Ovary (tissue), 9 donors: Measurements from ENCODE around the gene GRIK3. TPM values are rescaled to one million over a fixed set of nuclear protein-coding genes. Genes with fewer than 3 reads are reported as not detected.

Experiments used
- DNase-seq, 5 donors: peaks; one replicate each; pipeline ENCODE4 v3.0.0-alpha.2; 2019 to 2020
- H3K27ac ChIP-seq, 2 donors: fragments of 200-600 bp; one replicate each; pipeline versions ENCODE4 v1.5.1 to v1.8.0; 2019 to 2022
- H3K27me3 ChIP-seq: fragments of 200-600 bp; one replicate; pipeline ENCODE4 v1.8.0; 2022
- H3K36me3 ChIP-seq: fragments of 200-600 bp; sonication (generic); one replicate; pipeline ENCODE4 v1.5.1; 2019
- H3K4me1 ChIP-seq: one replicate; pipeline ENCODE4 v1.8.1; 2013; ENCODE audit warnings: mild to moderate bottlenecking, moderate library complexity; ENCODE audit not compliant: insufficient read depth
- H3K4me3 ChIP-seq: fragments of 200-600 bp; sonication (generic); one replicate; pipeline ENCODE4 v1.5.1; 2017
- H3K9me3 ChIP-seq, 2 donors: fragments of 200-600 bp in 1 of 2; sonication (generic) in 1 of 2; one replicate each; pipeline versions ENCODE4 v1.5.1 to v1.8.1; 2013 to 2019; ENCODE audit warnings: mild to moderate bottlenecking in 1 of 2, moderate library complexity in 1 of 2
- EP300 ChIP-seq: sonication (generic); formaldehyde crosslinking; IDR thresholded peaks from one replicate; pipeline ENCODE4 v1.6.1; 2017; ENCODE audit warnings: antibody characterized with exemption
- POLR2A ChIP-seq: fragments of 450-650 bp; IDR thresholded peaks from one replicate; pipeline ENCODE4 v1.6.1; 2017; ENCODE audit warnings: antibody characterized with exemption, mild to moderate bottlenecking, moderate library complexity
- WGBS, 3 donors: extraction: QIAGEN DNeasy Blood & Tissue Kit in 1 of 3; methylation state at CpG; one replicate each; pipeline versions ENCODE4 v1.1.5 to v1.1.7; 2013 to 2017; 5-methylcytosine and 5-hydroxymethylcytosine counted together
- intact Hi-C, 4 donors: fragments of 100-400 bp; cut with DNase I; formaldehyde crosslinking; loops; one replicate each; pipeline versions ENCODE4 v1.11.0 to v1.15.1; 2022 to 2023
- polyA plus RNA-seq, 2 donors: library from polyadenylated mRNA; stranded (reverse); fragments of 200-250 nt in 1 of 2; fragments of 350-450 nt in 1 of 2; fragmentation: Illumina TruSeq in 1 of 2; extraction: RNeasy Lipid Tissue Mini Kit (QIAGEN cat#74804) in 1 of 2; gene quantifications; one replicate each; pipeline ENCODE4 v1.2.3, GENCODE V29; 2013 to 2014
- total RNA-seq, 7 donors: library from RNA; depleted of rRNA in 2 of 7; stranded (reverse); fragments of >200 nt in 2 of 7; fragmentation: NEBNext Ultra II Directional in 3 of 7; extraction: Animal tissue kit (Norgen Biotek cat#: 25700) in 3 of 7; gene quantifications; one replicate each; pipeline versions ENCODE4 v1.1.0 to v1.2.4, GENCODE V29; 2016 to 2023
- TF ChIP-seq, protein P1 (sequence below), 3 donors: fragments of 450-650 bp in 2 of 3; fragments of 200-600 bp in 1 of 3; IDR thresholded peaks; one replicate each; pipeline versions ENCODE4 v1.5.1 to v1.8.0; 2016 to 2022; ENCODE audit warnings: antibody characterized with exemption in 3 of 3, mild to moderate bottlenecking in 1 of 3
- donor health status: DM: no; HTN: no; CAD: no; lungs with moderate emphysema.
- donor health status: DM: no; HTN: no; CAD: no.
- donor health status: Bipolar disorder and iron deficiency.
- donor health status: DM: yes; HTN: yes; CAD: no.
- donor health status: DM: no; HTN: no; CAD: no.
- donor health status: DM: yes; HTN: yes; CAD: no.

GRIK3 gene
- total and polyA plus RNA-seq, 9 donors: 0.11 to 0.97 (median 0.32) TPM; not detected in 2

DNA sequence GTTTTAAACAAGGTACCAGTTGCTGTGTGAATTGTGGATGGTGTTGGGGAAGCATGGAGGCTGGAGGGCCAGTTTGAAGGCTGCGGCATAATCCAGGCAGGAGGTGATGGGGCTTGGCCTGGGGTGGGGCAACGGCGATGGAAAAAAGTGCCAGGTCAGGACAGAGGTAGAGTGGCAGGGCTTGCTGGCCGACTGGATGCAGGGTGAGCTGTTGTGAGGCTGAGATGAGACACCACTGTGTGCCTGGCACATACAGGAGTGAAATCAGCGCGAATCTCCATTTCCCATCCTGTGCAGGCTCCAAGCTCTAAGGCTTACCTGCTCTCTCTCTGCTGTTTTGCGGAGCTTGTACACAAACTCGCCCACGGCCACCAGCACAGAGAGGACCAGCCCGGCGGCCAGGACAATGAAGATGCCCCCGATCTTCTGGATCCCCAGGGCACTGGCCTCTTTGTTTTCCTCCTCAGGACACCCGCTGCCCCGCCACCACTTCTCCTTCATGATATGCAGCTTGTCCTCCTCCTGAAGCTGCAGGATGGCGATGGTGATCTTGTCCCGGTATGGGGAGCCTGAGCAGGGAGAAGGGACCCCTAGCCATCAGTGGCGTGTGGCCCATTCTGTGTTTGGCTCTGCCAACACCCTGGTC is 229.5 kb downstream of the GRIK3 start:
- DNase-seq: no peak
- WGBS, 3 donors: 82 to 85% (median 84%) methylated on average over 17 of the region's 17 CpGs
- TF ChIP-seq, protein P1, sequence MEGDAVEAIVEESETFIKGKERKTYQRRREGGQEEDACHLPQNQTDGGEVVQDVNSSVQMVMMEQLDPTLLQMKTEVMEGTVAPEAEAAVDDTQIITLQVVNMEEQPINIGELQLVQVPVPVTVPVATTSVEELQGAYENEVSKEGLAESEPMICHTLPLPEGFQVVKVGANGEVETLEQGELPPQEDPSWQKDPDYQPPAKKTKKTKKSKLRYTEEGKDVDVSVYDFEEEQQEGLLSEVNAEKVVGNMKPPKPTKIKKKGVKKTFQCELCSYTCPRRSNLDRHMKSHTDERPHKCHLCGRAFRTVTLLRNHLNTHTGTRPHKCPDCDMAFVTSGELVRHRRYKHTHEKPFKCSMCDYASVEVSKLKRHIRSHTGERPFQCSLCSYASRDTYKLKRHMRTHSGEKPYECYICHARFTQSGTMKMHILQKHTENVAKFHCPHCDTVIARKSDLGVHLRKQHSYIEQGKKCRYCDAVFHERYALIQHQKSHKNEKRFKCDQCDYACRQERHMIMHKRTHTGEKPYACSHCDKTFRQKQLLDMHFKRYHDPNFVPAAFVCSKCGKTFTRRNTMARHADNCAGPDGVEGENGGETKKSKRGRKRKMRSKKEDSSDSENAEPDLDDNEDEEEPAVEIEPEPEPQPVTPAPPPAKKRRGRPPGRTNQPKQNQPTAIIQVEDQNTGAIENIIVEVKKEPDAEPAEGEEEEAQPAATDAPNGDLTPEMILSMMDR (IDR thresholded peaks at IDR 0.05): no peak
- no peak for TF ChIP-seq POLR2A
- TF ChIP-seq EP300: no peak
- H3K36me3 ChIP-seq: no peaks in the 10 kb centered on the region
- H3K27me3 ChIP-seq: no peaks in the 10 kb centered on the region
- no peak overlapping the region for H3K4me3 ChIP-seq
- no peaks in the 10 kb centered on the region for H3K9me3 ChIP-seq
- intact Hi-C loops: no loop called here
- H3K4me1 ChIP-seq: no peaks in the 10 kb centered on the region
- H3K27ac ChIP-seq: no peak overlapping the region

DNA sequence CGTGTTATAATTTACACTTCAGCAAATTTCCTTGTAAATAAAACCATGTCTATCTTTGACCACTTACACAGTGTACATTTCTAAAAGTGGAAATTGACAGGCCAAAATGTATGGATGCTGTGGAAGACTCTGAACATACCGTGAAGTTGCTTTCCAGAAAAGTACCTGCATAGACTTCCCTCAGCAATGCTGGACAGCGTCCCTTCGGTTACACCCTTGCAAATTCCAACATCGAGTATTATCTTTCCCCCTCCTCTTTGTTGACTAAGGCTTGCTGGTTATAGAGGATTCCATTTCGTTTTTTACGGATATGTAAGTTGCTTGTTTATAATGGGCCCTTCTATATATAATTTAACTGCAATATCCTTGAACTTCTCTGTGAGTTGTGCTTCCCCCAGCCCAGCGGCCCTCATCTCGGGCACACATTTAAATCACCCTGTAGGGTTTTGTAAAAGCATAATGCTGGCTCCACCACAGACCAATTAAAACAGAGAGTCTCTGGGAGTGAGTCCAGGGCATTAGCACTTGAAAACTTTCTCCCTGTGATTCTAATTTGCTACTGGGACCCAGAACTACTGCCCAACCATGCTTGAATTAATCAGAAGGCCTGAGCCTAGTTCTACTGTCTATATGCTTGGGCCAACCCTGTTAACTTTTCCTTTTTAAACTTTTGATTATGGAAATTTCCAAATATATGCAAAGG is 230.3 kb downstream of the GRIK3 start:
- TF ChIP-seq, protein P1 (IDR thresholded peaks at IDR 0.05): no peak
- TF ChIP-seq POLR2A: no peak
- TF ChIP-seq EP300: no peak
- 29 to 40% (median 36%) methylated on average over 9 of the region's 9 CpGs for WGBS, 3 donors
- H3K4me3 ChIP-seq: no peak overlapping the region
- no peaks in the 10 kb centered on the region for H3K4me1 ChIP-seq
- no peak for DNase-seq
- no peaks in the 10 kb centered on the region for H3K27me3 ChIP-seq
- no peaks in the 10 kb centered on the region for H3K9me3 ChIP-seq
- no peaks in the 10 kb centered on the region for H3K36me3 ChIP-seq
- no peak overlapping the region for H3K27ac ChIP-seq
- intact Hi-C loops: no loop called here

DNA sequence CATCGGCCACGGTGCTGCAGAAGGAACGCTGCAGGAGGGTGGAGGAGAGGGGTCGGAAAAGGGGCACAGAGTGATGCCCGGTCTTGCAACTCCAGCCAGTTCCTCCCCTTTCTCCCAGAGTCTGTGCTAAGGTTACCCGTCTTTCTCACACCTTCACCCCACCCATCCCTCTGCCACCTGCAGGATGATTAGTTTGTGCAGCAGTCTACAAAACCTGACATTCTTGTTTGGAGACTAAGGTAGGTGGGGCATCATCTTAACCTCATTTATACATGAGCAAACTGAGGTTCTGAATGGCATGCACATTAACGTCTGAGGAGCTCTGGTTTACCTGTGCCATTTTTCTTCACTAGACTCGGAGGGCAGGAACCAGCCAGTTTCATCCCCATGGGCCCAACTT is 232.3 kb downstream of the GRIK3 start:
- no peaks in the 10 kb centered on the region for H3K4me1 ChIP-seq
- H3K4me3 ChIP-seq: no peak overlapping the region
- no peaks in the 10 kb centered on the region for H3K36me3 ChIP-seq
- H3K27ac ChIP-seq: no peak overlapping the region
- 81 to 89% (median 86%) methylated on average over 8 of the region's 8 CpGs for WGBS, 3 donors
- intact Hi-C loops: no loop called here
- no peaks in the 10 kb centered on the region for H3K27me3 ChIP-seq
- no peaks in the 10 kb centered on the region for H3K9me3 ChIP-seq
- DNase-seq: no peak
- TF ChIP-seq, protein P1 (IDR thresholded peaks at IDR 0.05): no peak
- TF ChIP-seq EP300: no peak
- no peak for TF ChIP-seq POLR2A

DNA sequence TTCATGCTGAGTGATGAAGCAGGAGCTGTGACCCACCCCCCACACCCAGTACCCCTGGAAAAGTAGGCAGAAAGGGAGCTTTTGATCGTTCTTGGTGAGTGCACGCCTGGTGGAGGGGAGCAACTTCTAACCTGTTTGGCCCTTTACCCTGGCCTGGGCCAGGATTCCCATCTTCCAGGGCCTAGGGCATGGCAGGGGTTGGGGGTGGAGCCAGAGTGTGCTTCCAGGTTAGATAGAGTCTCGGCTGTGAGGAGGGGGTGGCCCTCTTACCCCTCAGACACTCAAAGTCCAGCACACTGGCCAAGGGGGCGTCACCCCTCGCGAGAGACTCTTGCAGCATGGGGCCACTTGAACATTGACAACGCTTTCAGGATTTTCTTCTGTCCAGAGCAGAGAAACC is 236.6 kb downstream of the GRIK3 start:
- intact Hi-C loops: no loop called here
- Histone ChIP-seq H3K4me3 (no peak overlapping the region), H3K9me3 (no peaks in the 10 kb centered on the region), H3K36me3 (no peaks in the 10 kb centered on the region), H3K27me3 (no peaks in the 10 kb centered on the region), H3K4me1 (no peaks in the 10 kb centered on the region), H3K27ac (no peak overlapping the region)
- WGBS, 3 donors: 53 to 63% (median 60%) methylated on average over 7 of the region's 7 CpGs
- no peak for DNase-seq
- TF ChIP-seq EP300 (no peak), POLR2A (no peak)
- TF ChIP-seq, protein P1 (IDR thresholded peaks at IDR 0.05): no peak
